H7 (cell line): ENCODE data around the gene UBE2D1. TPM values are rescaled to one million over a fixed set of nuclear protein-coding genes. Genes with fewer than 3 reads are reported as not detected.
A peak's percentile ranks its signal among the peaks of the same experiment; 100 is the strongest.

ENCODE experiments used
- DNase-seq: peaks from one replicate; pipeline ENCODE4 v3.0.0; 2012
- H3K27me3 ChIP-seq: 2 replicates; pipeline ENCODE4 v1.6.0; 2011; ENCODE audit warnings: mild to moderate bottlenecking, low read length; ENCODE audit not compliant: control insufficient read depth, insufficient read depth
- H3K36me3 ChIP-seq: replicated peaks from 2 replicates; pipeline ENCODE4 v1.5.1; 2011; ENCODE audit warnings: low read length; ENCODE audit not compliant: control insufficient read depth, insufficient read depth
- H3K4me3 ChIP-seq: 2 replicates; pipeline ENCODE4 v1.5.1; 2011; ENCODE audit warnings: low read depth, mild to moderate bottlenecking, control low read depth, low read length, moderate library complexity; ENCODE audit not compliant: insufficient read depth
- total RNA-seq: library from RNA; depleted of rRNA; stranded (reverse); fragments of >200 nt; shearing (Covaris generic); gene quantifications from 2 replicates; pipeline ENCODE4 v1.2.3, GENCODE V29; 2014; rRNA removed

Gene UBE2D1
- total RNA-seq = 31.6 and 33.7 TPM in 2 replicates

- Histone ChIP-seq H3K36me3 (no peaks in the 10 kb centered on the region), H3K4me3 (peak within 1 kb of the TSS; percentile 91), H3K27me3 (no peaks in the 10 kb centered on the region)
- peak; percentile 86 for DNase-seq
Measured at GRCh38 chr10:58334817-58335305, at the start of gene UBE2D1. Gene UBE2D1 (plus strand): TSS chr10:58335006. CDS start chr10:58335202, 196 bp downstream.

DNA sequence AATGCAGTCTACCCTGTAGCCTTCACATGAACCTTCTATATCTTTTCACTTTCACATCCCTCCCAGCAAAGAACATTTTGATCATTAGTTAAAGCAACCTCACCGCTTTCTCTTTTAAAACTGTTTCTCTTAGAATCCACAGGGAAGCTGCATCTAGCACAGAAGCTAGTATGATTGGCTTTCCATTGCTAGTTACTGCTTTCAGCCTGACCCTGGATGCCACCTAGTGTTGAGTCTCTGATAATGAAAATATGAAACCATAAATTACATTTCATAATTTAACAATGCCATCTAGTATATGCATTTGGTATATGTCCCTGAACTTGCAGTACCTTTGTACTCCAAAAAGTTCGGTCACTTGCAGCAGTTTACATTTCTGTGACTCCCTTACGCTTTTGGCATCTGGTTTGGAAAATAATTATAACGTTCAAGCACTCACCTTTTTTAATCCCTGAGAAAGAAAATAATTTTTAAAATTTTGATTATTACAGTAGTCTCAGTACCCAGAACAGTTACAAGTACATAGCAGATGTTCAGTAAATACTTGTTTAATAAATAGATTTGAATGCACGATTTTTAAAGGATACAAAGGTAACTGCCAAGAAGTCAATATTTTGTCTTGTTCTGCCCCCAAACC lies 43.1 kb upstream of the UBE2D1 start:
- no peaks in the 10 kb centered on the region for H3K36me3 ChIP-seq
- peak; percentile 19 for DNase-seq
- no peaks in the 10 kb centered on the region for H3K27me3 ChIP-seq
- no peak overlapping the region for H3K4me3 ChIP-seq

GRCh38 chr10:58293989-58294388 lies 40.8 kb upstream of the UBE2D1 start:
- Histone ChIP-seq H3K36me3 (no peaks in the 10 kb centered on the region), H3K27me3 (no peaks in the 10 kb centered on the region), H3K4me3 (no peak overlapping the region)
- DNase-seq = no peak

DNA sequence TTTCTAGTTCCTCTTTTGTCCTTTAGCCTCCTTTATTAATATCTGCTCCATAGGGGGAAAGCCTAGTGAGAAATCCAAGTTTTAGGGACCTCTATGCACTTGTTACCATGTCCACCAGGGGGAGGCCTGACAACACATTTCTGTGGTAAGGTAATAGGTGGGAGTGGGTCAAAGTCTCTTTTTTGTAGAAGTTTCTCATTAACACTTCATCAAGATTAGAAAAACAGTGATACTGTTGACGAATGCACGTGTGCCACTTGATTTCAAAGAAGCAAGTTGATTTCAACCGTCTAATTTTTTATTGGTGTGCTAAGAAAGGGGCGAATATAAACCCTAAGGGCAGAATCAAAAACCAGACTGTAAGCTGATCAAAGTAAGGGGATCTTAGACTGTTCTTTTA lies 35.2 kb upstream of the UBE2D1 start:
- DNase-seq = peak; percentile 67
- Histone ChIP-seq H3K27me3 (no peaks in the 10 kb centered on the region), H3K36me3 (no peaks in the 10 kb centered on the region), H3K4me3 (no peak overlapping the region)

- no peaks in the 10 kb centered on the region for H3K27me3 ChIP-seq
- no peak for DNase-seq
- no peaks in the 10 kb centered on the region for H3K36me3 ChIP-seq
- H3K4me3 ChIP-seq = no peak overlapping the region
Measured at GRCh38 chr10:58300676-58301075, 34.1 kb upstream of the UBE2D1 start.

GRCh38 chr10:58302254-58302653 lies 32.6 kb upstream of the UBE2D1 start:
- no peak overlapping the region for H3K4me3 ChIP-seq
- H3K27me3 ChIP-seq = no peaks in the 10 kb centered on the region
- no peak for DNase-seq
- no peaks in the 10 kb centered on the region for H3K36me3 ChIP-seq

- Histone ChIP-seq H3K4me3 (no peak overlapping the region), H3K27me3 (no peaks in the 10 kb centered on the region), H3K36me3 (no peaks in the 10 kb centered on the region)
- no peak for DNase-seq
Measured at GRCh38 chr10:58304099-58304633, 30.6 kb upstream of the UBE2D1 start.

GRCh38 chr10:58305821-58306220 lies 29.0 kb upstream of the UBE2D1 start:
- Histone ChIP-seq H3K4me3 (no peak overlapping the region), H3K36me3 (no peaks in the 10 kb centered on the region), H3K27me3 (no peaks in the 10 kb centered on the region)
- no peak for DNase-seq

GRCh38 chr10:58307676-58308075 lies 27.1 kb upstream of the UBE2D1 start:
- H3K27me3 ChIP-seq = no peaks in the 10 kb centered on the region
- DNase-seq = no peak
- no peaks in the 10 kb centered on the region for H3K36me3 ChIP-seq
- no peak overlapping the region for H3K4me3 ChIP-seq

DNA sequence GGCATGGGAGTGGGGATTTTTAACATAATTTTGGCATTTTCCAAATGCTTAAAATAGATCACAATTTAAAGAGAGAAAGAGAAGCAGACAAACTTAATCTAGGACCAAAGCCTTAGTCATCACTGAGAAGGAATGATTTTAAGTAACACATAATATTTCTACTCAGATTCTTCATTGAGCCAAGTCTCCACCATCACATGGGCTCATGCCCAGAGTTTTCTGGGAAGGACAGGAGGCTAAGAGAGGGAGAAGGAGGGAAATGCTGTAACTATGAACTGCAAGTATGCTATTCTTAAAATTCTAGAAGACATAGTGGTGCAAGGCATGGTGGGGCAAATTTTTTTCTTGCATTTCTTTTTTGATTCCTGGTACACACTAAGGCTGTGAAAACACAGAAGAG lies 23.8 kb upstream of the UBE2D1 start:
- DNase-seq = no peak
- Histone ChIP-seq H3K36me3 (no peaks in the 10 kb centered on the region), H3K4me3 (no peak overlapping the region), H3K27me3 (no peaks in the 10 kb centered on the region)

- no peaks in the 10 kb centered on the region for H3K36me3 ChIP-seq
- no peaks in the 10 kb centered on the region for H3K27me3 ChIP-seq
- no peak for DNase-seq
- no peak overlapping the region for H3K4me3 ChIP-seq
Measured at GRCh38 chr10:58316874-58317273, 17.9 kb upstream of the UBE2D1 start.

DNA sequence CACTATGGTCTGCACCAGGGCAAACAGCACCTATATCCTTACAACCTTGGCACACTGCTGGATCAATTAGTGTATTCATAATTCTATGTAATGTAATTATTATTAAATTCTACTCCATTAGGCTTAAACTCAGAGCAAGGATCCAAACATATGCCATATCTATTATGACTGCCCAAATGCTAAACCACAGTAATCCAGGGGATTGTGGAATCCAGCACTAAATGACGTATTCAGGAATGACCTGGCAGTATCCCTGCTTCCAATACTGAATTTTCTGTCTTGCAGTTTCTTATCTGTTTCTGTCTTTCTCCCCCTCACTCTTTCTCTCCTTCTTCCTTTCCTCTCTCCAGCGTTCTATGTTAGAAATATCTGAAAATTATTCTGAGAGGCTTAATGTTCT lies 16.5 kb upstream of the UBE2D1 start:
- DNase-seq = no peak
- Histone ChIP-seq H3K4me3 (no peak overlapping the region), H3K27me3 (no peaks in the 10 kb centered on the region), H3K36me3 (no peaks in the 10 kb centered on the region)

DNA sequence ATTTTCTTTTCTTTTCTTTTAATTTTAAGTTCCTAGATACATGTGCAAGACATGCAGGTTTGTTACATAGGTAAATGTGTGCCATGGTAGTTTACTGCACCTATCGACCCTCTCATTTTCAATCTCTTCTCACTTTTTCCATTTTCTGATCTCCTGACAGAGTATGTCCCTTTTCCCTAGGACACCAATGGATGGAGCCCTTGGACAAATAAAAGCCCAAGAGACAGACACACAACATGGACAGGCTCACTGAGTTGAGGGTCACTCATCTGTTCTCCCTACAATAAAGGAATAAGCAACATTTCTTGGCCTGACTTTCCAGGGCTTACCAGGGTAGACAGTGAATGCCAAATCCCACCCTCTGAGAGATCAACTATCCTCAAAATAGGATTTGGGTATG lies 15.2 kb upstream of the UBE2D1 start:
- DNase-seq = no peak
- H3K4me3 ChIP-seq = no peak overlapping the region
- no peaks in the 10 kb centered on the region for H3K27me3 ChIP-seq
- no peaks in the 10 kb centered on the region for H3K36me3 ChIP-seq

DNA sequence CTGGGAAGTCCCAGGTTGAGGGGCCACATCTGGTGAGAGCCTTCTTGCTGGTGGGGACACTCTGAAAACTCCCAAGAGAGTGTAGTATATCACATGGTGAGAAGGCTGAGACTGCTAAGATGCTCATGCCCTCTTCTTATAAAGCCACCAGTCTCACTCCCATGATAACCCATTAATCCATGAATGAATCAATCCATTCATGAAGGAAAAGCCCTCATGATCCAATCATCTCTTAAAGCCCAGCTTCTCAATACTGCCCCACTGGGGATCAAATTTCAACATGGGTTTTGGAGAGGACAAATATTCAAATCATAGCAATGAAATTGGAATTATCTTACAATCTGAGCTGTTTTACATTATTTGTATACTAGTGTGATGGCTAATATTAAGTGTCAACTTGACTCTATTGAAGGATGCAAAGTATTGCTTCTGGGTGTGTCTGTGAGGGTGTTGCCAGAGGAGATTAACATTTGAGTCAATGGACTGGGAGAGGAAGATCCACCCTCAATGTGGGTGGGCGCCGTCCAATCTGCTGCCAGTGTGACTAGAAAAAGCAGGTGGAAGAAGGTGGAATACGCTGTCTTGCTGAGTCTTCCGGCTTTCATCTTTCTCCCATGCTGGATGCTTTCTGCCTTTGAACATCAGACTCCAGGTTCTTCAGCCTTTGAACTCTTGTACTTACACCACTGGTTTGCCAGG lies 14.3 kb upstream of the UBE2D1 start:
- Histone ChIP-seq H3K4me3 (no peak overlapping the region), H3K27me3 (no peaks in the 10 kb centered on the region), H3K36me3 (no peaks in the 10 kb centered on the region)
- DNase-seq = no peak
